Astrocyte (in vitro differentiated cells and primary cell): ENCODE measurements around the gene SH3PXD2B.

Experiments
- EZH2 ChIP-seq: IDR thresholded peaks from 2 replicates; pipeline ENCODE4 v1.6.1; 2012; ENCODE audit warnings: mild to moderate bottlenecking, low read length, inconsistent platforms; ENCODE audit not compliant: insufficient read depth
- TF ChIP-seq, protein P1 (sequence below): IDR thresholded peaks from 2 replicates; pipeline ENCODE4 v1.5.1; 2011; ENCODE audit warnings: low read depth, mild to moderate bottlenecking, inconsistent platforms, low read length, moderate library complexity; ENCODE audit not compliant: insufficient read depth

DNA sequence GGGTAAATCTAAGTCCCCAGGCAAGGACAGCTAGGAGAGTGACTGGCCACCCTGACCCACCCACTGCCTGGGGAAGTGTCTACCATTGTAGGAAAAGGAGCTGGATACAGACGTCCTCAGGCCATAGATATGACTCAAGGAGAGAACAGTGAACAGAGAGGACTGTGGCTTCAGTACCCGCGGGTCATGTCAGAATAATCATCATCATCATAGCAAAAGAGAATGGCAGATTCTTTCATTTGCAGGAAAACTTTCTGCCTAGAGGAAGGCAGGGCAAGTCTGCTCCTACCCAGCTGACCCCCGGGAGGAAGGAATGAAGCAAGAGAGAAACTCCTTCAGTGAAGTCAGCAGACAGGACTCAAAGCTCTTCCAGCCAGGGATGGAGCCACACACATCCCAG is 118.6 kb downstream of the SH3PXD2B start:
- TF ChIP-seq, protein P1, sequence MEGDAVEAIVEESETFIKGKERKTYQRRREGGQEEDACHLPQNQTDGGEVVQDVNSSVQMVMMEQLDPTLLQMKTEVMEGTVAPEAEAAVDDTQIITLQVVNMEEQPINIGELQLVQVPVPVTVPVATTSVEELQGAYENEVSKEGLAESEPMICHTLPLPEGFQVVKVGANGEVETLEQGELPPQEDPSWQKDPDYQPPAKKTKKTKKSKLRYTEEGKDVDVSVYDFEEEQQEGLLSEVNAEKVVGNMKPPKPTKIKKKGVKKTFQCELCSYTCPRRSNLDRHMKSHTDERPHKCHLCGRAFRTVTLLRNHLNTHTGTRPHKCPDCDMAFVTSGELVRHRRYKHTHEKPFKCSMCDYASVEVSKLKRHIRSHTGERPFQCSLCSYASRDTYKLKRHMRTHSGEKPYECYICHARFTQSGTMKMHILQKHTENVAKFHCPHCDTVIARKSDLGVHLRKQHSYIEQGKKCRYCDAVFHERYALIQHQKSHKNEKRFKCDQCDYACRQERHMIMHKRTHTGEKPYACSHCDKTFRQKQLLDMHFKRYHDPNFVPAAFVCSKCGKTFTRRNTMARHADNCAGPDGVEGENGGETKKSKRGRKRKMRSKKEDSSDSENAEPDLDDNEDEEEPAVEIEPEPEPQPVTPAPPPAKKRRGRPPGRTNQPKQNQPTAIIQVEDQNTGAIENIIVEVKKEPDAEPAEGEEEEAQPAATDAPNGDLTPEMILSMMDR: no peak
- TF ChIP-seq EZH2: no peak
